GM19372 (cell line): Measurements from ENCODE around the gene MRPL54.
"Not testable (repeated sequence)": the region's sequence is repeated elsewhere in the genome, so short reads cannot be mapped to it uniquely, and the experiment has no call there.

Experiments used
- ATAC-seq: cut with Tn5 transposase; IDR thresholded peaks from one replicate; pipeline ENCODE4 v1.9.1; 2021; ENCODE audit warnings: mild to moderate bottlenecking, low read depth, moderate library complexity; ENCODE audit not compliant: unreplicated experiment

MRPL54 gene

GRCh38 chr19:3807131-3807480, 44.6 kb downstream of the MRPL54 start:
- no peak for ATAC-seq

- no peak for ATAC-seq
These were observed 45.3 kb downstream of the MRPL54 start for GRCh38 chr19:3807574-3808354.

GRCh38 chr19:3808420-3809143, 46.1 kb downstream of the MRPL54 start:
- ATAC-seq: no peak

- ATAC-seq: no peak
These were observed 47.6 kb downstream of the MRPL54 start for GRCh38 chr19:3809881-3810707.

GRCh38 chr19:3810708-3811355, 48.4 kb downstream of the MRPL54 start:
- ATAC-seq: no peak

- no peak for ATAC-seq
These were observed 51.3 kb downstream of the MRPL54 start for GRCh38 chr19:3813473-3814392.

GRCh38 chr19:3814648-3815047, 52.2 kb downstream of the MRPL54 start:
- ATAC-seq: no peak

- not testable (repeated sequence) for ATAC-seq
These were observed 53.7 kb downstream of the MRPL54 start for GRCh38 chr19:3816148-3816547.

- no peak for ATAC-seq
These were observed 54.2 kb downstream of the MRPL54 start for GRCh38 chr19:3816566-3817218.
